Measurements from ENCODE around the gene GADD45G. TPM values are rescaled to one million over a fixed set of nuclear protein-coding genes. Genes with fewer than 3 reads are reported as not detected.

The GADD45G gene
- total RNA-seq, 1 experiment from 2014 or later: not detected

DNA sequence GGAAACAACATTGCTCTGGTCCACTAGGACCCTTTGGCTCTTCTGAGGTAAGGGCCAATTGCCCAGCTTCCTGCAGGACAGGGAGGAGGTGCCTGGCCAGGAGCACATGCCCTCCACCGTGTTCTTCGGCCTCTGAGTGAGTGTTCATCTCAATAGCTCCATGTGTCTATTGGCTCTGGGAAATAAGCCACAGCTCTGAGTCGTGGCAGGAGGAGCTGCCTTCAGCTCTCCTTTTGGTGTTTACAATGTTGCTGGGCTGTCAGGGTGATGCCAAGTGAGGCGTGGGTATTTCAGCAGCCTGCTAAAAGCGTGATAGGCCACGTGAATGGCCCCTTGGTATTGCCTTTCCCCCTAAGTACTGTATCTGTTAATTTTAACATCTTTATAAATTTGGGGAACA is 26.6 kb downstream of the GADD45G start:
- Mint-ChIP-seq H3K27me3 (ENCODE audit: insufficient read depth, unreplicated experiment) (peaks cover 30% of the 10 kb centered on the region), H3K27ac (ENCODE audit: low read depth, unreplicated experiment) (no peak overlapping the region), H3K36me3 (ENCODE audit: insufficient read depth, unreplicated experiment) (no peaks in the 10 kb centered on the region), H3K4me1 (ENCODE audit: insufficient read depth, unreplicated experiment) (peaks cover 19% of the 10 kb centered on the region), H3K9me3 (ENCODE audit: unreplicated experiment) (no peaks in the 10 kb centered on the region), H3K4me3 (ENCODE audit: unreplicated experiment) (no peak overlapping the region)
- TF ChIP-seq, protein P1, sequence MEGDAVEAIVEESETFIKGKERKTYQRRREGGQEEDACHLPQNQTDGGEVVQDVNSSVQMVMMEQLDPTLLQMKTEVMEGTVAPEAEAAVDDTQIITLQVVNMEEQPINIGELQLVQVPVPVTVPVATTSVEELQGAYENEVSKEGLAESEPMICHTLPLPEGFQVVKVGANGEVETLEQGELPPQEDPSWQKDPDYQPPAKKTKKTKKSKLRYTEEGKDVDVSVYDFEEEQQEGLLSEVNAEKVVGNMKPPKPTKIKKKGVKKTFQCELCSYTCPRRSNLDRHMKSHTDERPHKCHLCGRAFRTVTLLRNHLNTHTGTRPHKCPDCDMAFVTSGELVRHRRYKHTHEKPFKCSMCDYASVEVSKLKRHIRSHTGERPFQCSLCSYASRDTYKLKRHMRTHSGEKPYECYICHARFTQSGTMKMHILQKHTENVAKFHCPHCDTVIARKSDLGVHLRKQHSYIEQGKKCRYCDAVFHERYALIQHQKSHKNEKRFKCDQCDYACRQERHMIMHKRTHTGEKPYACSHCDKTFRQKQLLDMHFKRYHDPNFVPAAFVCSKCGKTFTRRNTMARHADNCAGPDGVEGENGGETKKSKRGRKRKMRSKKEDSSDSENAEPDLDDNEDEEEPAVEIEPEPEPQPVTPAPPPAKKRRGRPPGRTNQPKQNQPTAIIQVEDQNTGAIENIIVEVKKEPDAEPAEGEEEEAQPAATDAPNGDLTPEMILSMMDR (IDR thresholded peaks at IDR 0.05; ENCODE audit: unreplicated experiment): no peak
- BruUV-seq (replicated peaks): no TSS peak
- CTCF ChIA-PET: interaction anchor here (0.6 to 2.0 kb wide), 3 partner anchors 28 to 509 kb away, joined by 3 to 7 read pairs (median 3); no protein-coding TSS in a partner anchor
- POLR2A ChIA-PET: no interaction called here
- intact Hi-C loops (cut with micrococcal nuclease): no loop called here
- no peak for DNase-seq (ENCODE audit: unreplicated experiment)

DNA sequence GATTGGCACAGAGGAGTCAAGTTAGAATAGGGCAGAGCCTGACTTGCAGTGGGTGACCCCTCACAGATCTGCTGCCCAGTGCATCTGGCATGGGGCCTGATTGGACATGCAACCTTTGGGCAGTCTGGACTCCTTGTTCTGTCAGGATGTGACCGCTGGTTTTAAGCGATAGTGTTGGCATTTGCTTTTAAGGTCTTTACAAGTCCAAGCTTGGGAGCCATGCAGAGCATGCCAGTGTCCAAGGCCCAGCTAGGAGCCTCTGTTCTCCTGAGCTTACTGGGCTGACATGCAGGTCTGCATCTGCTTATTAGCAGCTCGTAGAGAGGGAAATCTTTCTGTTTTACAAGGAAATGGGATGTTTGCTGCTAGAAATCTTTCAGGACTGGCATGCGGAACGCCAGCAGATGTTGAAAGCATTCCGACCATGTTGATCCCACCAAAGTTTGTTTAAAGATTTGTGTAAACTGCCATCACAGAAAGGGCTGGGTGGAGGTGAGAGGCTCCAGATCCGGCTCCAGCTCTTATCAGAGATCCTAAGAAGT is 27.5 kb downstream of the GADD45G start:
- no peak for DNase-seq (ENCODE audit: unreplicated experiment)
- TF ChIP-seq, protein P1 (IDR thresholded peaks at IDR 0.05; ENCODE audit: unreplicated experiment): no peak
- H3K4me1 Mint-ChIP-seq (ENCODE audit: insufficient read depth, unreplicated experiment): peaks cover 19% of the 10 kb centered on the region
- H3K9me3 Mint-ChIP-seq (ENCODE audit: unreplicated experiment): no peaks in the 10 kb centered on the region
- intact Hi-C loops (cut with micrococcal nuclease): no loop called here
- POLR2A ChIA-PET: interaction anchor here (0.6 kb wide), 1 partner anchor 1241 kb away, joined by 3 read pairs; no protein-coding TSS in a partner anchor
- H3K27ac Mint-ChIP-seq (ENCODE audit: low read depth, unreplicated experiment): no peak overlapping the region
- no TSS peak for BruUV-seq (replicated peaks)
- H3K27me3 Mint-ChIP-seq (ENCODE audit: insufficient read depth, unreplicated experiment): peaks cover 21% of the 10 kb centered on the region
- CTCF ChIA-PET: interaction anchor here (0.6 to 2.0 kb wide), 4 partner anchors 13 to 1262 kb away, joined by 3 to 7 read pairs (median 3); no protein-coding TSS in a partner anchor
- H3K36me3 Mint-ChIP-seq (ENCODE audit: insufficient read depth, unreplicated experiment): no peaks in the 10 kb centered on the region
- no peak overlapping the region for H3K4me3 Mint-ChIP-seq (ENCODE audit: unreplicated experiment)

DNA sequence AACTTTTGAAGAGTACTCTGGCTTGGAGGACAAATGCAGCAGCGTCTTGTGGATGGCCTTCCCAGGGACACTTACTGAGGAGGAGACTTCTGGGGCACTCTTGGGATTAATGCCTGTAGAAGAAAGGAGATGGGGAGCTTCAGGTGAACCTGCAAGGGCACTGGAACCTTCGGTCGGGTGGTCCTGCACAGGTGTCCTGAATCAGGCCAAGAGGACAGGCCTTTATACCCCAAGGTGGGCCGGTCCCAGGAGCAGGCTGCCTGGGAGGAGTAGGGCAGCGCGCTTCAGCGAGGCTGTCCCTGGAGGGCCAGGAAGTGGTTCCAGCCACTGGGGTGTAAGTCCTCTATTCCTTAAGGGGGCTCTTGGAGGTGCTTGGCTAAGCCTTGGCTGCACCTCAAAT is 27.9 kb downstream of the GADD45G start:
- no peaks in the 10 kb centered on the region for H3K36me3 Mint-ChIP-seq (ENCODE audit: insufficient read depth, unreplicated experiment)
- TF ChIP-seq, protein P1 (IDR thresholded peaks at IDR 0.05; ENCODE audit: unreplicated experiment): no peak
- ChIA-PET CTCF (interaction anchor here (0.6 to 2.0 kb wide), 3 partner anchors 14 to 1262 kb away, joined by 3 to 7 read pairs (median 3); no protein-coding TSS in a partner anchor), POLR2A (no interaction called here)
- intact Hi-C loops (cut with micrococcal nuclease): no loop called here
- no peak overlapping the region for H3K4me3 Mint-ChIP-seq (ENCODE audit: unreplicated experiment)
- DNase-seq (ENCODE audit: unreplicated experiment): no peak
- H3K27me3 Mint-ChIP-seq (ENCODE audit: insufficient read depth, unreplicated experiment): peaks cover 17% of the 10 kb centered on the region
- no TSS peak for BruUV-seq (replicated peaks)
- H3K4me1 Mint-ChIP-seq (ENCODE audit: insufficient read depth, unreplicated experiment): peaks cover 20% of the 10 kb centered on the region
- H3K9me3 Mint-ChIP-seq (ENCODE audit: unreplicated experiment): no peaks in the 10 kb centered on the region
- no peak overlapping the region for H3K27ac Mint-ChIP-seq (ENCODE audit: low read depth, unreplicated experiment)

DNA sequence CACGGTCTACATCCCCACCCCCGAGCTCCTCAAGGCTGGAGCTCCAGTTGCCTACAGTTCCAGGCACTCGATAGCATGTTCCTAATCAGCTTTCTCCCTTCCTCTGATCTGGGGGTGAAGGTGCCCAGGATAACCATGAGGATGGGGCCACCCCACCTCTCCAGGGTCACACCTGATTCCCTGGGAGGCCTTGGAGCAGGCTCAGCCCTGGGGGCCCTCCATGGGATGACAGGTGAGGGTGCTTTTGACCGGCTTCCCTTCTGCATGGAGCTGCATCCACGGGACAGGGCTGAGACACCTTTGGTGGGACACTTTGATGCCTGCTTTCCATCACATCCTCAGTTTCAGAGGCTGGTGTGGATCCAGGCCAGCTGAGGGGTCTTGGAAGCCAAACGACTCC is 28.6 kb downstream of the GADD45G start:
- TF ChIP-seq, protein P1 (IDR thresholded peaks at IDR 0.05; ENCODE audit: unreplicated experiment): no peak
- Mint-ChIP-seq H3K9me3 (ENCODE audit: unreplicated experiment) (no peaks in the 10 kb centered on the region), H3K4me3 (ENCODE audit: unreplicated experiment) (no peak overlapping the region), H3K27ac (ENCODE audit: low read depth, unreplicated experiment) (no peak overlapping the region), H3K36me3 (ENCODE audit: insufficient read depth, unreplicated experiment) (no peaks in the 10 kb centered on the region), H3K27me3 (ENCODE audit: insufficient read depth, unreplicated experiment) (peaks cover 15% of the 10 kb centered on the region), H3K4me1 (ENCODE audit: insufficient read depth, unreplicated experiment) (peaks cover 24% of the 10 kb centered on the region)
- no TSS peak for BruUV-seq (replicated peaks)
- DNase-seq (ENCODE audit: unreplicated experiment): no peak
- ChIA-PET POLR2A (no interaction called here), CTCF (interaction anchor here (2.0 kb wide), 1 partner anchor 30 kb away, joined by 7 read pairs; no protein-coding TSS in a partner anchor)
- intact Hi-C loops (cut with micrococcal nuclease): no loop called here
